Brain microvascular endothelial cell (primary cell): ENCODE measurements around the gene CNIH2.

Source experiments
- DNase-seq: peaks from one replicate; pipeline ENCODE4 v3.0.0-alpha.2; 2020
- H3K27ac ChIP-seq: fragments of 250-450 bp; sonication (Bioruptor Pico); 2 replicates; pipeline ENCODE4 v1.5.1; 2020; ENCODE audit warnings: mild to moderate bottlenecking, moderate library complexity
- H3K27me3 ChIP-seq: fragments of 250-450 bp; sonication (Bioruptor Pico); replicated peaks from 2 replicates; pipeline ENCODE4 v1.5.1; 2020; ENCODE audit warnings: mild to moderate bottlenecking
- H3K36me3 ChIP-seq: fragments of 250-450 bp; sonication (Bioruptor Pico); replicated peaks from 2 replicates; pipeline ENCODE4 v1.5.1; 2020; ENCODE audit warnings: mild to moderate bottlenecking
- H3K4me3 ChIP-seq: 2 replicates; pipeline ENCODE4 v1.5.1; 2011; ENCODE audit warnings: low read depth, mild to moderate bottlenecking, control low read depth, low read length, moderate library complexity
- in situ Hi-C: cut with HindIII; loops from 2 replicates; pipeline ENCODE4 v1.10.0; 2017; ENCODE audit warnings: low sequenced_read_pairs, low pct_ligation_motif_present
- TF ChIP-seq, protein P1 (sequence below): IDR thresholded peaks from 2 replicates; pipeline ENCODE4 v1.5.1; 2011; ENCODE audit warnings: low read depth, mild to moderate bottlenecking, moderate library complexity, low read length, control low read depth, inconsistent platforms; ENCODE audit errors: missing control alignments

The CNIH2 gene

DNA sequence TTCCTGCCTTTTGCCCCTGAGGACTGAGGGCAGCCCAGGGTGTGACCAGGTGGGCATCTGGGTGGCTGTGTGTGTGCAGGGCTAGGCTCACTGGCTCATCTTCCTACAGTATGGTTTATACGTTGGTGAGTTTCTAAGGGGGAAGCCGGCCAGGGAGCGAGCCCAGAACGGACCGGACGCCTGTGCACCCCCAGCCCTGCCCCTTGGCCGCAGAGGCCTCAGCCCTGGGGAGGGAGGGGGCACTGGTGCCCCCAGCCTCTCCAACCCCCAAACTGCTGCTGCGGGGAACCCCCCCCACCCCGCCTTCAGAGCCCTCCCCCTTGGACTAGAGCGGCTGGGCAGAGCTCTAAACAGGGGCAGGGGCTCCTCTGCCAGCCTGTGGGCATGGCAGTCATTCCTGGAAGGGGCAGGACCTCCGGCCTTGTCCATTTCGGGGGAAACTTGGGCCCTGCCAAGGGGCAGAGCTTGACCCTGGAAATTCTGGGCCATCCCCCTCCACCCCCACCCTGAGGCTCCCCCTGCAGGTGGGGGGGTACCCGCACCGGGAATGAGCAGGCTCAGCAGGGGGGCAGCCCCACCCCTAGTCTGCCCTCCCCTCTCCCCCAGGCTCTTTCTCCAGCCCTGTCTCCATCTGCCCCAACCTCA is 5.6 kb downstream of the CNIH2 start:
- DNase-seq = no peak
- H3K27me3 ChIP-seq = no peaks in the 10 kb centered on the region
- TF ChIP-seq, protein P1, sequence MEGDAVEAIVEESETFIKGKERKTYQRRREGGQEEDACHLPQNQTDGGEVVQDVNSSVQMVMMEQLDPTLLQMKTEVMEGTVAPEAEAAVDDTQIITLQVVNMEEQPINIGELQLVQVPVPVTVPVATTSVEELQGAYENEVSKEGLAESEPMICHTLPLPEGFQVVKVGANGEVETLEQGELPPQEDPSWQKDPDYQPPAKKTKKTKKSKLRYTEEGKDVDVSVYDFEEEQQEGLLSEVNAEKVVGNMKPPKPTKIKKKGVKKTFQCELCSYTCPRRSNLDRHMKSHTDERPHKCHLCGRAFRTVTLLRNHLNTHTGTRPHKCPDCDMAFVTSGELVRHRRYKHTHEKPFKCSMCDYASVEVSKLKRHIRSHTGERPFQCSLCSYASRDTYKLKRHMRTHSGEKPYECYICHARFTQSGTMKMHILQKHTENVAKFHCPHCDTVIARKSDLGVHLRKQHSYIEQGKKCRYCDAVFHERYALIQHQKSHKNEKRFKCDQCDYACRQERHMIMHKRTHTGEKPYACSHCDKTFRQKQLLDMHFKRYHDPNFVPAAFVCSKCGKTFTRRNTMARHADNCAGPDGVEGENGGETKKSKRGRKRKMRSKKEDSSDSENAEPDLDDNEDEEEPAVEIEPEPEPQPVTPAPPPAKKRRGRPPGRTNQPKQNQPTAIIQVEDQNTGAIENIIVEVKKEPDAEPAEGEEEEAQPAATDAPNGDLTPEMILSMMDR = peak; percentile 36
- peaks cover 15% of the 10 kb centered on the region for H3K36me3 ChIP-seq
- H3K27ac ChIP-seq = no peak overlapping the region
- in situ Hi-C loops = no loop called here
- H3K4me3 ChIP-seq = no peak overlapping the region

DNA sequence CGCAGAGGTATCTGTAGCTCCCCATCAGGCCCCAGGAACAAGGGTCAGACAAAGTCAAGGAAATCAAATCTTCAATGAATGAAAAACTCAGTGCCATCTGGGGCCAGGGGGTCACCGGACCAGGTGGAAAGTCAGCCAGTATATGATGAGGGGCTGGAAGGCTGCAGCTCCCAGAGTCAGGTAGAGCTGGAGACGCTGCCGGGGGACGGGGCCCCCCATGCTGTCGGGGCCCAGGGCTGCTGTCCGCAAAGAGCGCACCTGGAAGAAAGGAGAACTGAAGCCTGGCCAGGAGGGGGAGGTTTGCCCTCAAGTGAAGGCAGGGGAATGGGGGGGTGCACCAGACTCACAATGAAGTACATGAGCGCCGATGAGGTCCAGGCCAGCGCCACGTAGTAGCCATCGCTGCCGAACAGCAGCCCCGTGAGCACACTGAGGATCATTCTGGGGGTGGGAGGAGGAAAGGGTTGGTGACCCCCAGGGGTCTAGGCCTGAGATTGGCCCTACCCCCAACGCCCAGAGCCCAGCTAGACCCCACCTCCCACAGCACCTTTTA is 6.6 kb downstream of the CNIH2 start:
- TF ChIP-seq, protein P1 = no peak
- Histone ChIP-seq H3K4me3 (no peak overlapping the region), H3K27ac (no peak overlapping the region), H3K27me3 (no peaks in the 10 kb centered on the region), H3K36me3 (peaks cover 15% of the 10 kb centered on the region)
- DNase-seq = no peak
- in situ Hi-C loops = no loop called here

DNA sequence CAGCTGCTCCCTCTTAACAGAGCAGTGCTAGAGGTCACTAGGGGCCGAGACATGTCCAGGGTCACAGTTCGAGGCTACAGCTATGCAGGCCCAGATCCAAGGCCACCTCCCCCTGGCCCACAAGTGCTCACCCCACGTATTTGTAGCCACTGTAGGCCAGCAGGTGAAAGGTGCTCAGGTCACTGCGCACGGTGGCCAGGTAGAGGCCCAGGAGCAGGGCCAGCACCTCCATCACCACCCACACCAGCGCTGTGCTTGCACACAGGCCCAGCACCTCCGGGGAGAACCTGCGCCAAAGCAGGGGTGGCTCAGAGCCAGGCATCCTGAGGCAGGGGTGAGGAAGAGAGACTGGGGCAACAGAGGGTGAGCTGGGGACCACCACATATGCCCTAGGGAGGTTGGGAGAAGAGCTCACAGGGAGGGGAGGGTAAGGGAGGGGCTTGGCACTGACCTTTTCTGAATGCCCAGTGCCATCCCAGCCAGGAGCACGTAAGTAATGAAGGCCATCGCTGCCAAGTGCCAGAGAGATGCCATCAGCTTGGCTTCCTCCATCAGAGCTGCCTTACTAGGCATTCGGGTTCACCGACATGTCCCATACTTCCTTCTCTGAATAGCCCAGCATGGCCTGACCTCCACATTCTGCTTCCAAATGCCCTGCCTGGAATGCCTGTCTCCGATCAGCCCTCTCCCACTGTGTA is 7.4 kb downstream of the CNIH2 start:
- Histone ChIP-seq H3K36me3 (peaks cover 15% of the 10 kb centered on the region), H3K4me3 (no peak overlapping the region), H3K27ac (no peak overlapping the region), H3K27me3 (no peaks in the 10 kb centered on the region)
- TF ChIP-seq, protein P1 = no peak
- in situ Hi-C loops = no loop called here
- no peak for DNase-seq

DNA sequence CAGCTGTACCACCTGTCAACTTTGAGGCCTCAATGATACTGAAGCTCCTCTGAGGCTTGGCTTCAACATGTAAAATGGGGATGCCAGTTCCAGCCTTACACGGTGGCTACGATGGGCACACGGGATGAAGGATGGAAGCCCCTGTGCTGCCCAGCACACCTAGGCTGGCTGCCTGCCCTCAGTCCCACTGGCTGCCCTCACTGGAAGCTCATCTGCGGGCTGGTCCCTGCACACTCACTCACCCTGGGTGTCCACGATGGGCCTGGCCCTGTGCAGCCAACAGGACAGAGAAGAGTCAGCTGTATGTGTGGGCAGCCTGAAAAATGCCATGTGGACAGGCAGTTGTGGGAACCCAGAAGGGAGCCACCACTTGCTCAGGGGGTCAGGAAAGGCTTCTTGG is 8.7 kb downstream of the CNIH2 start:
- H3K36me3 ChIP-seq = peaks cover 15% of the 10 kb centered on the region
- no peak overlapping the region for H3K4me3 ChIP-seq
- no peak overlapping the region for H3K27ac ChIP-seq
- in situ Hi-C loops = no loop called here
- H3K27me3 ChIP-seq = peaks cover 4% of the 10 kb centered on the region
- TF ChIP-seq, protein P1 = no peak
- DNase-seq = no peak

DNA sequence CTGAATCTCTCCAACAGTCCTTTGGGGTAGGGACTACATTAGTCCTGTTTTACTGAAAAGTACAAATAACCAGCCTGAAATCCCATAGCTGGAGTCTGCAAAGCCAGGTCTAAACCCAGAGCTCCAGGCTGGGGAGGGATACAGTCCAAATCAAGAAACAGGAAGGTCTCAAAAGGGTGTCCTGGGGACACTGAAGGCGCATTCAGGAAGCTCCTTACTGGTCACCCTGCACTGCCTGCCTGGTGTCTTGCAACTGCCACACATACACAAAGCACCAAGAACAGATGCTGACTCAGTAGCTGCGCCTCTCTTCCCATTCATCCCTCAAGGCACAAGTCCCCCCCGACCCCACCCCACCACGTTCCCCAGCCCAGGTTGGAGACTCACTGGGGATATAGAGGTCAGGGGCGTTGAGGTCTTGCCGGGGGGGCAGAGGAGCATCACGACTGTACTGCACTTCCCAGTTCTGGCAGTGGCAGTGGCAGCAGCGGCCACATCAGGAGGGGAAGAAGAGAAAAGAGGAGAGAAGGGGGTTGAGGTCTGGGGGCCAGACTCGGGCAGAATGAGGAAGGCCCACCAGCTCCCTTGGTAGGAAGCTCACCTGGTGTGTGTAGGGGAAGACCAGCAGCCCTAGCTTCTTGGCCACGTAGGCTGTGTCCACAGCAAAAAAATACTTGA is 9.4 kb downstream of the CNIH2 start:
- DNase-seq = no peak
- H3K4me3 ChIP-seq = peak overlapping the region; percentile 72
- H3K27me3 ChIP-seq = peaks cover 11% of the 10 kb centered on the region
- TF ChIP-seq, protein P1 = no peak
- in situ Hi-C loops = no loop called here
- H3K36me3 ChIP-seq = peaks cover 15% of the 10 kb centered on the region
- H3K27ac ChIP-seq = no peak overlapping the region
